Stomach (tissue), 4 donors: Measurements from ENCODE around the gene PKNOX2.

Experiments used
- CTCF ChIP-seq, 7 experiments: fragments of 450-650 bp in 4 of 7; fragments of 200-600 bp in 3 of 7; sonication (generic) in 3 of 7; IDR thresholded peaks; one replicate each; pipeline ENCODE4 v1.5.1; 2016 to 2019; ENCODE audit warnings: antibody characterized with exemption in 7 of 7, control low read depth in 2 of 7, mild to moderate bottlenecking in 1 of 7
- EP300 ChIP-seq: sonication (generic); formaldehyde crosslinking; IDR thresholded peaks from one replicate; pipeline ENCODE4 v1.6.1; 2017; ENCODE audit warnings: antibody characterized with exemption
- POLR2A ChIP-seq, 4 donors: fragments of 450-650 bp; IDR thresholded peaks; one replicate each; pipeline ENCODE4 v1.6.1; 2016; ENCODE audit warnings: antibody characterized with exemption in 4 of 4, control low read depth in 2 of 4, mild to moderate bottlenecking in 1 of 4, moderate library complexity in 1 of 4
- POLR2AphosphoS5 ChIP-seq, 3 donors: sonication (generic); formaldehyde crosslinking; IDR thresholded peaks; one replicate each; pipeline ENCODE4 v1.6.1; 2016; ENCODE audit warnings: antibody characterized with exemption in 3 of 3

GRCh38 chr11:125382822-125383221 is 218.3 kb downstream of the PKNOX2 start:
- no peak for TF ChIP-seq CTCF (IDR thresholded peaks at IDR 0.05)
- no peak for TF ChIP-seq POLR2A (IDR thresholded peaks at IDR 0.05)
- TF ChIP-seq POLR2AphosphoS5 (IDR thresholded peaks at IDR 0.05) = no peak
- TF ChIP-seq EP300 = no peak
